PC-3 (cell line): ENCODE measurements around the gene ZAP70.

Experiments used
- EZH2phosphoT487 ChIP-seq: fragments of 300-600 bp; sonication (generic); IDR thresholded peaks from 2 replicates; pipeline ENCODE4 v1.6.1; 2018; ENCODE audit warnings: mild to moderate bottlenecking, antibody characterized with exemption, low read length, borderline replicate concordance
- TF ChIP-seq, protein P1 (sequence below): fragments of 300-600 bp; sonication (generic); conservative IDR thresholded peaks from 2 replicates; pipeline ENCODE4 v1.5.1; 2017; ENCODE audit warnings: antibody characterized with exemption, low read depth, mild to moderate bottlenecking, low read length

DNA sequence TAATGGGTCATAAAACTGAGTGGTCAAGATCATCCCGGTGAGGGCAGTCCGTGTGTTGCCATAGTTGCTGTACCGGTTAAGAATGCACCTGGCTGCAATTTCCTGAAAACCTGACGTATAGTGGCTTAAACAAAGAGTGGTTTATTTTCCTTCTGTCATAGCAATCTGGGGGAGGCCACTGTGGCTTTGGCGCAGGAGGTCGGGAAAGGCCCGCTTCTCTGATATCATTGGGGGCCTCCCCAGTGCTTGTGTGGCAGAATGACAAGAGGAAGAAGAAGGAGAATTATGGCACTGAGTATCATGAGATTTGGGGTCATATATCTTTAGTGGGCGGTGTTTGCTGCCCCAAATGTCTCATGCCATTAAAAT, 39.5 kb upstream of the ZAP70 start:
- TF ChIP-seq, protein P1, sequence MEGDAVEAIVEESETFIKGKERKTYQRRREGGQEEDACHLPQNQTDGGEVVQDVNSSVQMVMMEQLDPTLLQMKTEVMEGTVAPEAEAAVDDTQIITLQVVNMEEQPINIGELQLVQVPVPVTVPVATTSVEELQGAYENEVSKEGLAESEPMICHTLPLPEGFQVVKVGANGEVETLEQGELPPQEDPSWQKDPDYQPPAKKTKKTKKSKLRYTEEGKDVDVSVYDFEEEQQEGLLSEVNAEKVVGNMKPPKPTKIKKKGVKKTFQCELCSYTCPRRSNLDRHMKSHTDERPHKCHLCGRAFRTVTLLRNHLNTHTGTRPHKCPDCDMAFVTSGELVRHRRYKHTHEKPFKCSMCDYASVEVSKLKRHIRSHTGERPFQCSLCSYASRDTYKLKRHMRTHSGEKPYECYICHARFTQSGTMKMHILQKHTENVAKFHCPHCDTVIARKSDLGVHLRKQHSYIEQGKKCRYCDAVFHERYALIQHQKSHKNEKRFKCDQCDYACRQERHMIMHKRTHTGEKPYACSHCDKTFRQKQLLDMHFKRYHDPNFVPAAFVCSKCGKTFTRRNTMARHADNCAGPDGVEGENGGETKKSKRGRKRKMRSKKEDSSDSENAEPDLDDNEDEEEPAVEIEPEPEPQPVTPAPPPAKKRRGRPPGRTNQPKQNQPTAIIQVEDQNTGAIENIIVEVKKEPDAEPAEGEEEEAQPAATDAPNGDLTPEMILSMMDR, result no peak
- TF ChIP-seq EZH2phosphoT487, result no peak
